H4 (cell line): Measurements from ENCODE around the gene ANKMY1. TPM values are rescaled to one million over a fixed set of nuclear protein-coding genes. Genes with fewer than 3 reads are reported as not detected.

ENCODE experiments used
- DNase-seq: peaks from one replicate; pipeline ENCODE4 v3.0.0-alpha.2; 2015; ENCODE audit warnings: low spot score
- total RNA-seq: library from RNA; depleted of rRNA; stranded (reverse); fragments of >200 nt; shearing (Covaris generic); gene quantifications from 2 replicates; pipeline ENCODE4 v1.2.3, GENCODE V29; 2014

Gene ANKMY1
- total RNA-seq, 1 experiment from 2014 or later: 12.7 TPM

- DNase-seq: peak; percentile 89
Observed at GRCh38 chr2:240579771-240580614, 22.2 kb upstream of the ANKMY1 start.

GRCh38 chr2:240579071-240579762, 21.4 kb upstream of the ANKMY1 start:
- no peak for DNase-seq

GRCh38 chr2:240578488-240578887, 20.7 kb upstream of the ANKMY1 start:
- no peak for DNase-seq

GRCh38 chr2:240578110-240578450, 20.3 kb upstream of the ANKMY1 start:
- no peak for DNase-seq

- DNase-seq: no peak
Observed at GRCh38 chr2:240577281-240578109, 19.7 kb upstream of the ANKMY1 start.

GRCh38 chr2:240576436-240577205, 18.8 kb upstream of the ANKMY1 start:
- DNase-seq: no peak

GRCh38 chr2:240576036-240576435, 18.2 kb upstream of the ANKMY1 start:
- DNase-seq: no peak

GRCh38 chr2:240575101-240575965, 17.5 kb upstream of the ANKMY1 start:
- no peak for DNase-seq

GRCh38 chr2:240574386-240575100, 16.8 kb upstream of the ANKMY1 start:
- no peak for DNase-seq

GRCh38 chr2:240573516-240574385, 16.0 kb upstream of the ANKMY1 start:
- DNase-seq: no peak

GRCh38 chr2:240573071-240573515, 15.3 kb upstream of the ANKMY1 start:
- DNase-seq: no peak

GRCh38 chr2:240572141-240573031, 14.6 kb upstream of the ANKMY1 start:
- no peak for DNase-seq

GRCh38 chr2:240571314-240571973, 13.7 kb upstream of the ANKMY1 start:
- no peak for DNase-seq

- no peak for DNase-seq
Observed at GRCh38 chr2:240570531-240571313, 12.9 kb upstream of the ANKMY1 start.

GRCh38 chr2:240569998-240570530, 12.3 kb upstream of the ANKMY1 start:
- no peak for DNase-seq

GRCh38 chr2:240569523-240569997, 11.8 kb upstream of the ANKMY1 start:
- DNase-seq: no peak
